A549 (cell line): ENCODE measurements around the gene BFSP2. TPM values are rescaled to one million over a fixed set of nuclear protein-coding genes. Genes with fewer than 3 reads are reported as not detected.

Source experiments
- ATAC-seq, 2 experiments: fragments of 200-7000 bp in 1 of 2; fragments of >200 bp in 1 of 2; cut with Nextera tagmentation in 1 of 2; cut with Tn5 transposase in 1 of 2; 3 replicates each; pipeline versions ENCODE4 v1.8.0 to v1.9.1; 2018 to 2020; ENCODE audit warnings: mild to moderate bottlenecking in 1 of 2, moderate library complexity in 1 of 2
- CTCF ChIA-PET: fragments of 300-600 bp; sonication (Branson Sonifier 250); formaldehyde crosslinking; extraction: SDS; loops from one replicate; lab custom pipeline; 2021; ENCODE audit warnings: antibody characterized with exemption, inconsistent platforms; lab: Yijun Ruan, JAX
- POLR2A ChIA-PET: fragments of 350-600 bp; formaldehyde crosslinking; extraction: SDS; loops from one replicate; lab custom pipeline; 2021; ENCODE audit warnings: antibody characterized with exemption, inconsistent platforms; lab: Yijun Ruan, JAX
- DNase-seq, 2 experiments: peaks; one replicate each; pipeline versions ENCODE4 v3.0.0 to v3.0.0-alpha.2; 2011 to 2016; ENCODE audit warnings: low read depth in 1 of 2, low spot score in 1 of 2
- FAIRE-seq: peaks from 2 replicates; lab custom pipeline; 2011; peaks lifted over from hg19 to GRCh38; lab: Jason Lieb, UNC
- H3K27ac ChIP-seq, 2 experiments: fragments of >200 bp; sonication (Bioruptor Twin); formaldehyde crosslinking; 3 replicates each; pipeline ENCODE4 v1.5.1; 2016 to 2017
- H3K4me1 ChIP-seq: fragments of >200 bp; sonication (Bioruptor Twin); formaldehyde crosslinking; 3 replicates; pipeline ENCODE4 v1.6.1; 2016
- H3K4me2 ChIP-seq: fragments of >200 bp; sonication (Bioruptor Twin); formaldehyde crosslinking; 3 replicates; pipeline ENCODE4 v1.6.1; 2016
- H3K4me3 ChIP-seq: fragments of >200 bp; sonication (Bioruptor Twin); formaldehyde crosslinking; 3 replicates; pipeline ENCODE4 v1.5.1; 2016
- H3K9me3 ChIP-seq: fragments of >200 bp; sonication (Bioruptor Twin); formaldehyde crosslinking; 3 replicates; pipeline ENCODE4 v1.6.1; 2016
- BCL3 ChIP-seq: fragments of >200 bp; sonication (Bioruptor Twin); formaldehyde crosslinking; IDR thresholded peaks from 3 replicates; pipeline ENCODE4 v1.6.1; 2016
- BHLHE40 ChIP-seq: IDR thresholded peaks from 2 replicates; pipeline ENCODE4 v1.6.1; 2012; ENCODE audit warnings: low read depth, low read length, inconsistent platforms
- CBX8 ChIP-seq: fragments of 200-600 bp; sonication (generic); IDR thresholded peaks from 2 replicates; pipeline ENCODE4 v1.6.1; 2016
- CHD4 ChIP-seq: fragments of 200-600 bp; sonication (generic); IDR thresholded peaks from 2 replicates; pipeline ENCODE4 v1.6.1; 2016; ENCODE audit warnings: antibody characterized with exemption, mild to moderate bottlenecking, borderline replicate concordance
- CTCF ChIP-seq: fragments of >200 bp; sonication (Bioruptor Twin); formaldehyde crosslinking; IDR thresholded peaks from 3 replicates; pipeline ENCODE4 v1.5.1; 2016
- EHMT2 ChIP-seq: fragments of 200-600 bp; sonication (generic); IDR thresholded peaks from 2 replicates; pipeline ENCODE4 v1.6.1; 2016; ENCODE audit warnings: antibody characterized with exemption, low read depth, mild to moderate bottlenecking, moderate library complexity
- ELK1 ChIP-seq: fragments of 150-350 bp; IDR thresholded peaks from 2 replicates; pipeline ENCODE4 v1.6.1; 2014; ENCODE audit warnings: low read depth, mild to moderate bottlenecking, low read length
- HEYL ChIP-seq: fragments of 250-450 bp; sonication (Bioruptor Pico); IDR thresholded peaks from 2 replicates; pipeline ENCODE4 v1.8.0; 2021; ENCODE audit warnings: mild to moderate bottlenecking, moderate library complexity
- HOXA7 ChIP-seq: fragments of 250-450 bp; sonication (Bioruptor Pico); IDR thresholded peaks from 2 replicates; pipeline ENCODE4 v1.5.0; 2020; ENCODE audit warnings: mild to moderate bottlenecking, moderate library complexity
- JUNB ChIP-seq: fragments of >200 bp; sonication (Bioruptor Twin); formaldehyde crosslinking; IDR thresholded peaks from 2 replicates; pipeline ENCODE4 v1.6.1; 2016
- KDM5A ChIP-seq: fragments of 200-600 bp; sonication (generic); IDR thresholded peaks from 2 replicates; pipeline ENCODE4 v1.6.1; 2016; ENCODE audit warnings: antibody characterized with exemption, mild to moderate bottlenecking
- NFE2L2 ChIP-seq: fragments of 150-350 bp; conservative IDR thresholded peaks from 2 replicates; pipeline ENCODE4 v1.6.1; 2014; ENCODE audit warnings: low read length
- NR3C1 ChIP-seq: fragments of >200 bp; sonication (Bioruptor Twin); formaldehyde crosslinking; IDR thresholded peaks from 3 replicates; pipeline ENCODE4 v1.6.1; 2017
- RAD21 ChIP-seq, 2 experiments: fragments of >200 bp in 1 of 2; sonication (Bioruptor Twin) in 1 of 2; formaldehyde crosslinking in 1 of 2; IDR thresholded peaks in 1 of 2; conservative IDR thresholded peaks in 1 of 2; 2 replicates in 1 of 2; 3 replicates in 1 of 2; pipeline ENCODE4 v1.6.1; 2012 to 2018; ENCODE audit warnings: inconsistent platforms in 1 of 2
- RARB ChIP-seq: fragments of 250-450 bp; sonication (Bioruptor Pico); IDR thresholded peaks from 2 replicates; pipeline ENCODE4 v1.8.0; 2021; ENCODE audit warnings: mild to moderate bottlenecking, moderate library complexity
- RFX5 ChIP-seq: fragments of 450-650 bp; IDR thresholded peaks from 2 replicates; pipeline ENCODE4 v1.7.1; 2014; ENCODE audit warnings: antibody characterized with exemption, mild to moderate bottlenecking, moderate library complexity
- SMC3 ChIP-seq: fragments of >200 bp; sonication (Bioruptor Twin); formaldehyde crosslinking; IDR thresholded peaks from 3 replicates; pipeline ENCODE4 v1.6.1; 2018; ENCODE audit warnings: inconsistent platforms
- ZC3H11A ChIP-seq: fragments of 450-650 bp; IDR thresholded peaks from 2 replicates; pipeline ENCODE4 v1.6.1; 2014; ENCODE audit warnings: antibody characterized with exemption, mild to moderate bottlenecking
- WGBS: methylation state at CpG from one replicate; pipeline ENCODE4 v1.1.6; 2017; ENCODE audit errors: missing lambda C conversion rate; 5-methylcytosine and 5-hydroxymethylcytosine counted together
- polyA plus RNA-seq, 4 experiments: library from polyadenylated mRNA; depleted of rRNA in 3 of 4; stranded (reverse); fragments of >200 nt; fragmentation: RNase III in 1 of 4; extraction: RNeasy Plus Mini Kit Qiagen cat#74134 plus additional on column Dnase treatment in 1 of 4; gene quantifications; 2 replicates in 3 of 4; 3 replicates in 1 of 4; pipeline ENCODE4 v1.2.3, GENCODE V29; 2011 to 2017

The BFSP2 gene
- polyA plus RNA-seq, 2 of the 4 experiments (the other 2 are of a cell fraction) = 0.18 TPM; not detected in 1

- no peak for DNase-seq
- 47% methylated on average over 2 of the region's 2 CpGs for WGBS
- TF ChIP-seq HEYL (CRISPR knock-in tag) (no peak), CHD4 (no peak), EHMT2 (no peak), NR3C1 (no peak), CTCF (no peak), JUNB (no peak)
- Histone ChIP-seq H3K4me2 (no peak overlapping the region), H3K4me3 (no peak overlapping the region), H3K9me3 (no peaks in the 10 kb centered on the region), H3K4me1 (no peaks in the 10 kb centered on the region), H3K27ac (no peak overlapping the region)
- no peak for ATAC-seq
- no peak for FAIRE-seq
- ChIA-PET POLR2A (no interaction called here), CTCF (interaction anchor here (0.7 to 1.3 kb wide), 2 partner anchors 14 to 31 kb away, joined by 3 to 4 read pairs; no protein-coding TSS in a partner anchor)
These were observed 8.5 kb downstream of the BFSP2 start for GRCh38 chr3:133408366-133408765.

- Histone ChIP-seq H3K4me2 (no peak overlapping the region), H3K4me1 (no peaks in the 10 kb centered on the region), H3K27ac (no peak overlapping the region), H3K4me3 (no peak overlapping the region), H3K9me3 (no peaks in the 10 kb centered on the region)
- ChIA-PET POLR2A (no interaction called here), CTCF (interaction anchor here (0.7 to 1.3 kb wide), 2 partner anchors 14 to 32 kb away, joined by 3 to 4 read pairs; no protein-coding TSS in a partner anchor)
- no peak for DNase-seq
- no peak for FAIRE-seq
- ATAC-seq = no peak
- TF ChIP-seq KDM5A (no peak), ZC3H11A (no peak)
- WGBS = 0% methylated on average over 2 of the region's 2 CpGs
These were observed 9.1 kb downstream of the BFSP2 start for GRCh38 chr3:133408961-133409360.

- no peak overlapping the region for H3K4me3 ChIP-seq
- no peak for ATAC-seq
- no peak overlapping the region for H3K27ac ChIP-seq
- CTCF ChIA-PET = interaction anchor here (0.9 to 1.8 kb wide), 3 partner anchors 9 to 369 kb away, joined by 3 to 5 read pairs (median 4); no protein-coding TSS in a partner anchor
- 35% methylated on average over 17 of the region's 17 CpGs for WGBS
- FAIRE-seq = no peak
- no peak for TF ChIP-seq JUNB
- no peak for TF ChIP-seq RFX5
- TF ChIP-seq RARB = no peak
- TF ChIP-seq ELK1 = no peak
- TF ChIP-seq CTCF = no peak
- no peak for TF ChIP-seq ZC3H11A
- no peak for TF ChIP-seq NR3C1
- TF ChIP-seq BCL3 = no peak
- TF ChIP-seq HOXA7 = no peak
- no peak for TF ChIP-seq HEYL (CRISPR knock-in tag)
- no peak for TF ChIP-seq CHD4
- TF ChIP-seq KDM5A = no peak
- no peak for TF ChIP-seq NFE2L2
- TF ChIP-seq SMC3 = no peak
- TF ChIP-seq BHLHE40 = no peak
- TF ChIP-seq CBX8 = no peak
- TF ChIP-seq RAD21 (conservative IDR thresholded peaks at IDR 0.05 in 1 of 2, IDR thresholded peaks at IDR 0.05 in 1 of 2) = no peak
- TF ChIP-seq, all 56 proteins: peak for 0
- no peak overlapping the region for H3K4me2 ChIP-seq
- DNase-seq = no peak
- POLR2A ChIA-PET = no interaction called here
- no peaks in the 10 kb centered on the region for H3K9me3 ChIP-seq
- no peaks in the 10 kb centered on the region for H3K4me1 ChIP-seq
These were observed 10.5 kb downstream of the BFSP2 start for GRCh38 chr3:133410191-133410892.
